GM13976 (cell line): ENCODE measurements around the gene CHN2.

Experiments used
- DNase-seq: peaks from one replicate; pipeline ENCODE4 v3.0.0; 2012; ENCODE audit warnings: low spot score
- in situ Hi-C: fragments of 300-500 bp; cut with MboI; formaldehyde crosslinking; loops from one replicate; pipeline ENCODE4 v1.12.0; 2022; ENCODE audit warnings: low sequenced_read_pairs, mixed read lengths, inconsistent platforms; ENCODE audit not compliant: unreplicated experiment
- TF ChIP-seq, protein P1 (sequence below): IDR thresholded peaks from 2 replicates; pipeline ENCODE4 v1.5.1; 2012; ENCODE audit warnings: borderline replicate concordance, mild to moderate bottlenecking; ENCODE audit not compliant: insufficient read depth; ENCODE audit errors: extremely low read depth, missing control alignments, control extremely low read depth

CHN2 gene

DNA sequence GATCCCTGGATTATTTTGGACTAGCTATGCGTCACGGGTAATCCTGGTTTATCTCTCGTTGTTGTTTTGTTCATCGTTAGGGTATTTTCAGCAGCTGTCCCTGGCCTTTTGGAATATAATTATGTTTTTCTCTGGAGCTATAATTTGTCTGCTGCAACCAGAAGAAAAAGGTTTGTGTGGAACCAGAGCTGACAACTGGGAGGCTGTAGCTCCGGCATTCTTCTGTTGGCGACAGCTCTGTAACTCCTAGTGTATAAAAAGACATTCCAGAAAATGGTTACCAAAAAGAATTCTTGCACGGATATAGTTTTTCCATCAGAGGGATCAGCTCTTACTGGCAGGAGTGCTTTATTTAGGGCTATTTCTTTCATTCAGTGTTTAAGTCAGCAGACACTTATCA is 238.1 kb downstream of the CHN2 start:
- in situ Hi-C loops = no loop called here
- TF ChIP-seq, protein P1, sequence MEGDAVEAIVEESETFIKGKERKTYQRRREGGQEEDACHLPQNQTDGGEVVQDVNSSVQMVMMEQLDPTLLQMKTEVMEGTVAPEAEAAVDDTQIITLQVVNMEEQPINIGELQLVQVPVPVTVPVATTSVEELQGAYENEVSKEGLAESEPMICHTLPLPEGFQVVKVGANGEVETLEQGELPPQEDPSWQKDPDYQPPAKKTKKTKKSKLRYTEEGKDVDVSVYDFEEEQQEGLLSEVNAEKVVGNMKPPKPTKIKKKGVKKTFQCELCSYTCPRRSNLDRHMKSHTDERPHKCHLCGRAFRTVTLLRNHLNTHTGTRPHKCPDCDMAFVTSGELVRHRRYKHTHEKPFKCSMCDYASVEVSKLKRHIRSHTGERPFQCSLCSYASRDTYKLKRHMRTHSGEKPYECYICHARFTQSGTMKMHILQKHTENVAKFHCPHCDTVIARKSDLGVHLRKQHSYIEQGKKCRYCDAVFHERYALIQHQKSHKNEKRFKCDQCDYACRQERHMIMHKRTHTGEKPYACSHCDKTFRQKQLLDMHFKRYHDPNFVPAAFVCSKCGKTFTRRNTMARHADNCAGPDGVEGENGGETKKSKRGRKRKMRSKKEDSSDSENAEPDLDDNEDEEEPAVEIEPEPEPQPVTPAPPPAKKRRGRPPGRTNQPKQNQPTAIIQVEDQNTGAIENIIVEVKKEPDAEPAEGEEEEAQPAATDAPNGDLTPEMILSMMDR = no peak
- DNase-seq = no peak

DNA sequence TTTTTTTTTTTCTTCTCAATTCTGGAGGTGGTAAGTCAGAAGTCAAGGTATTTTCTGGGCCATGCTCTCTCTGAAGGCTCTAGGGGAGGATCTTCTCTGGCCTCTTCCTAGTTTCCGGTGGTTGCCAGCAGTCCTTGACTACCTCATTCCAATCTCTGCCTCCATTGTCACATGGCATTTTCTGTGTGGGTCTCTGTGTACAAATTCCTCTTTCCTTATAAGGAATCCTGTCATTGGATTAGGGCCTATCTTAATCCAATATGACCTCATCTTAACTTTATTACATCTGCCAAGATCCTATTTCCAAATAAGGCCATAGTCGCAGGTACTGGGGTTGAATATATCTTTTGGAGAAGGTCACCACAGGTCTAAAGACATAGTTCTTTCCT is 239.8 kb downstream of the CHN2 start:
- TF ChIP-seq, protein P1 = no peak
- in situ Hi-C loops = no loop called here
- DNase-seq = no peak

DNA sequence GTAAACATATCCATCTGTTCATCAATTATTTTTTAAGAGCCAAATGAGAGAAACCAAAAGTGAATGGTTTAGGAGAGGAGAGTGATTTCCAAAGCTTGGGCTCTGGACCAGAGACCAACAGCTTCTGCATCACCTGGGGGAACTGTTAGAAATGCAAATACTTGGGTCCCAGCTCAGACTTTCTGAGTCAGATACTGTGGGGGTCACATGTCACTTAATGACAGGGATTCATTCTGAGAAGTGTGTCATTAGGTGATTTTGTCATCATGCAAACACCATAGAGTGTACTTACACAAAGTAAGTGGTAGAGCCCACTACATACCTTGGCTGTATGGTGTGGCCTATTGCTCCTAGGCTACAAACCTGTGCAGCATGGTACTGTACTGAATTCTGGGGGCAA is 240.6 kb downstream of the CHN2 start:
- TF ChIP-seq, protein P1 = no peak
- DNase-seq = no peak
- in situ Hi-C loops = no loop called here

DNA sequence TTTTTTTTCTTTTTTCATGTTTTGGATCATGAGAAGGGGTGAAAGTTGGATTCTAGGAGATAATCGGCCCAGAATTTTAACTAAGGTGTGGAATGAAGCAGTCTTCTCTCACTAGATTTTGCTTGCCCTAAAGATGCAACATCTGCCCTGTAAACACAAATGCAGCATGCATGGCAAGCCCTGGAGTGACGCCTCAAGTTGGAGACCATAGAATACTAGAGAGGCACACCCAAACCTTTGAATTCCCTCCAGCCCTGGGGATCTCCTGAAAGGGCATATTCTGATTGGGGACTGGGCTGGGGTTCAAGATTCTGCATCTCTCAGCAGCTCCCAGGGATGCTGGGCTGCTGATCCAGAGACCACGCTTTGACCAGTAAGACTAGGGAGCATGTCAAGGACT is 241.3 kb downstream of the CHN2 start:
- TF ChIP-seq, protein P1 = no peak
- in situ Hi-C loops = no loop called here
- no peak for DNase-seq

DNA sequence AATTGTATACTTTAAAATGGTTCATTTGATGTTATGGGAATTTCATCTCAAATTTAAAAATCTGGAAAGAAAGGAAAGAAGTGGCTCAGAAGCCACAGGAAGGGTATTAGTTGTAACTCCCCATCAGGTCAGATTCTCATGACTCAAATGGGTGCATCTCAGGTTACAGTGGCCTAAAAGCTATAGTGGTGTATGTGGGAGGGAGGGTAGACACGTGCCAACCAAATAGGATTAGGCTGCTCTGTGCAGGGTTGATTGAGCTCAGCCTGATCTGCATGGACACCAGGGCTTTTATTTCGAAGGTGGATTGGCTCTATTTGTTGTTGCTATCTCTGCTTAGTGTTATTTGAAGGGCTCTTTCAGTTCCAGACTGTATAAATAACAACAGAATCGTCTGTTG is 247.6 kb downstream of the CHN2 start:
- DNase-seq = no peak
- TF ChIP-seq, protein P1 = no peak
- in situ Hi-C loops = no loop called here

DNA sequence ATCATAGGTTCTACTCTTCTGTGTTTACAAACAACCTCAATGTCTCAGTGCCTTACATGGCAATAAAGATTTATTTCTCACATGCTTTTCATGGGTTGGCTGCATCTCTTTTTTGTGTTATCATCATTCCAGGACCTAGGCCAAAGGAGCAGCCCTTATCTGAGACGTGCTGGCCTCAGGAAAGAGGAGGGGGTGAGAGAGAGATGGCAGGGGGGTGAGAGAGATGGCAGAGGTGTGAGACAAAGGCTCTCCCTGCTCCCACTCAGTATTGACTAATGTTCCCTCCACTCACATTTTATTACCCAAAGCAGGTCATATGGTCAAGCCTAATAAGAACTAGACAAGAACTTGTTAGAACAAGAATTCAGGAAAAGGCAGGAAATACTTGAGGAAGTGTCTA is 249.0 kb downstream of the CHN2 start:
- in situ Hi-C loops = no loop called here
- TF ChIP-seq, protein P1 = no peak
- no peak for DNase-seq

DNA sequence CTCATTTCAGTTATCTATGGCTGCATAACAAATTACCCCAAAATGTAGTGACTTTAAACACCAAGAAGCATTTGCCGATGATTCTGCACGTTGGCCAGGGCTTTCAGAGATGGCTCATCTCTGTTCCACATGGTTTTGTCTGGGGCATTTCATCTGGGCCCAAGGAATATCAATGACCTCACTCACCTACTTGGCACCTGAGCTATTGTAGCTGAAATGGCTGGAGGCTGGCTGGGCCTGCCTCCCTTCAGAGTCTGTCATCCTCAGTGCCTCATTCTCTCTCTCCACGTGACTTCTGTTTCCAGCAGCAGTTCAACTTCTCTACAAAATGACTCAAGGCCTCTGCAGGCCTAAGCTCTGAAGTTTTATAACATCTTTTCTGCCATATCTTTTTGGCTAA is 249.7 kb downstream of the CHN2 start:
- TF ChIP-seq, protein P1 = no peak
- DNase-seq = no peak
- in situ Hi-C loops = no loop called here
